HUDEP-2 (cell line): ENCODE measurements around the gene ABHD16B.

Experiments used
- DNase-seq, 76 experiments: peaks; one replicate each; lab custom pipeline; 2025; ENCODE audit not compliant: unreplicated experiment in 76 of 76; lab: John Stamatoyannopoulos, UW

Gene ABHD16B

GRCh38 chr20:63861365-63861934 is at the start of gene ABHD16B:
Gene ABHD16B (plus strand): TSS chr20:63861498. CDS start chr20:63861541, 43 bp downstream.
- no peak for DNase-seq

GRCh38 chr20:63814891-63815614 is 46.2 kb upstream of the ABHD16B start:
- DNase-seq, result no peak

- DNase-seq, result no peak
Measured at GRCh38 chr20:63815615-63816253, 45.6 kb upstream of the ABHD16B start.

GRCh38 chr20:63819224-63819921 is 41.9 kb upstream of the ABHD16B start:
- DNase-seq, result no peak

- no peak for DNase-seq
Measured at GRCh38 chr20:63821811-63822210, 39.5 kb upstream of the ABHD16B start.

- no peak for DNase-seq
Measured at GRCh38 chr20:63822276-63822696, 39.0 kb upstream of the ABHD16B start.

- DNase-seq, result no peak
Measured at GRCh38 chr20:63823691-63824311, 37.5 kb upstream of the ABHD16B start.

- DNase-seq, result no peak
Measured at GRCh38 chr20:63825331-63826118, 35.8 kb upstream of the ABHD16B start.

GRCh38 chr20:63826753-63827152 is 34.5 kb upstream of the ABHD16B start:
- no peak for DNase-seq

- DNase-seq, result no peak
Measured at GRCh38 chr20:63828124-63828523, 33.2 kb upstream of the ABHD16B start.

GRCh38 chr20:63828545-63828944 is 32.8 kb upstream of the ABHD16B start:
- DNase-seq, result no peak

GRCh38 chr20:63828951-63829350 is 32.3 kb upstream of the ABHD16B start:
- no peak for DNase-seq

- DNase-seq, result no peak
Measured at GRCh38 chr20:63829603-63829944, 31.7 kb upstream of the ABHD16B start.

GRCh38 chr20:63829945-63830835 is 31.1 kb upstream of the ABHD16B start:
- DNase-seq, result no peak

- peak in 17 of 76 experiments; percentile 3 to 45 (median 10) for DNase-seq
Measured at GRCh38 chr20:63830841-63831588, 30.3 kb upstream of the ABHD16B start, which contains the start of gene ZBTB46. Gene ZBTB46 (minus strand): TSS chr20:63831264. CDS start chr20:63790757, 40,507 bp downstream.

GRCh38 chr20:63831646-63831992 is 29.7 kb upstream of the ABHD16B start:
- DNase-seq, result no peak

- no peak for DNase-seq
Measured at GRCh38 chr20:63831993-63832686, 29.2 kb upstream of the ABHD16B start.
